H1 (cell line): ENCODE results near the gene SPC24. TPM values are rescaled to one million over a fixed set of nuclear protein-coding genes. Genes with fewer than 3 reads are reported as not detected.

Experiments
- CTCF ChIA-PET: fragments of 300-600 bp; sonication (Branson Sonifier 250); formaldehyde crosslinking; loops from one replicate; lab custom pipeline; 2021; ENCODE audit not compliant: partially characterized antibody; lab: Charles Lee
- POLR2A ChIA-PET: fragments of 300-600 bp; sonication (Branson Sonifier 250); formaldehyde crosslinking; loops from one replicate; lab custom pipeline; 2021; ENCODE audit warnings: inconsistent platforms; ENCODE audit not compliant: partially characterized antibody; lab: Charles Lee
- DNase-seq, 2 experiments: peaks; one replicate each; pipeline versions ENCODE4 v3.0.0 to v3.0.0-alpha.2; 2010 to 2022; ENCODE audit warnings: low spot score in 2 of 2, low read depth in 1 of 2, mixed read lengths in 1 of 2
- FAIRE-seq: peaks from 2 replicates; lab custom pipeline; 2011; peaks lifted over from hg19 to GRCh38; lab: Jason Lieb, UNC
- H2AFZ ChIP-seq: 2 replicates; pipeline ENCODE4 v1.8.1; 2012; ENCODE audit warnings: low read length, inconsistent platforms
- H2AK5ac ChIP-seq: 2 replicates; pipeline ENCODE4 v1.6.1; 2013; ENCODE audit warnings: low read depth, low read length
- H2BK120ac ChIP-seq: replicated peaks from 2 replicates; pipeline ENCODE3; 2013; ENCODE audit warnings: low read depth, low read length, inconsistent platforms
- H2BK12ac ChIP-seq: 2 replicates; pipeline ENCODE4 v1.6.1; 2013; ENCODE audit warnings: low read depth, low read length
- H2BK15ac ChIP-seq: 2 replicates; pipeline ENCODE4 v1.6.1; 2013; ENCODE audit warnings: low read length
- H2BK20ac ChIP-seq: 2 replicates; pipeline ENCODE4 v1.6.1; 2013; ENCODE audit warnings: low read length
- H2BK5ac ChIP-seq: 2 replicates; pipeline ENCODE4 v1.6.1; 2013; ENCODE audit warnings: low read depth, low read length
- H3K14ac ChIP-seq: 2 replicates; pipeline ENCODE4 v1.6.1; 2013; ENCODE audit warnings: inconsistent platforms; ENCODE audit not compliant: insufficient read length
- H3K18ac ChIP-seq: 2 replicates; pipeline ENCODE4 v1.6.1; 2013; ENCODE audit warnings: low read length; ENCODE audit errors: extremely low read depth
- H3K23ac ChIP-seq: 2 replicates; pipeline ENCODE4 v1.6.1; 2013; ENCODE audit warnings: inconsistent platforms; ENCODE audit not compliant: insufficient read length
- H3K23me2 ChIP-seq: 2 replicates; pipeline ENCODE4 v1.6.1; 2013; ENCODE audit warnings: low read depth, low read length
- H3K27ac ChIP-seq: 2 replicates; pipeline ENCODE4 v1.6.1; 2011; ENCODE audit warnings: low read depth, low read length, inconsistent platforms
- H3K27me3 ChIP-seq, 4 experiments: replicated peaks in 1 of 4; 1 replicate in 1 of 4; 2 replicates in 3 of 4; pipeline versions ENCODE4 v1.6.1 to v1.8.1; 2011 to 2013; ENCODE audit warnings: low read length in 3 of 4, mild to moderate bottlenecking in 3 of 4, inconsistent platforms in 2 of 4, mixed read lengths in 2 of 4, moderate library complexity in 1 of 4; ENCODE audit not compliant: control insufficient read depth in 3 of 4, insufficient read depth in 3 of 4; ENCODE audit errors: extremely low read depth in 1 of 4
- H3K36me3 ChIP-seq, 4 experiments: 2 replicates each; pipeline versions ENCODE4 v1.6.1 to v1.8.1; 2011 to 2013; ENCODE audit warnings: mild to moderate bottlenecking in 4 of 4, low read length in 3 of 4, moderate library complexity in 2 of 4, control low read depth in 1 of 4, inconsistent platforms in 1 of 4; ENCODE audit not compliant: insufficient read depth in 4 of 4, control insufficient read depth in 2 of 4
- H3K4ac ChIP-seq: replicated peaks from 2 replicates; pipeline ENCODE3; 2013; ENCODE audit warnings: low read length, low read depth, mixed read lengths, inconsistent platforms; ENCODE audit not compliant: insufficient read length
- H3K4me1 ChIP-seq, 4 experiments: replicated peaks in 1 of 4; 1 replicate in 1 of 4; 2 replicates in 3 of 4; pipeline versions ENCODE4 v1.6.1 to v1.8.1; 2011 to 2013; ENCODE audit warnings: low read length in 3 of 4, inconsistent platforms in 2 of 4, mixed read lengths in 1 of 4; ENCODE audit not compliant: insufficient read depth in 4 of 4, control insufficient read depth in 3 of 4
- H3K4me2 ChIP-seq, 2 experiments: 2 replicates each; pipeline versions ENCODE4 v1.6.1 to v1.8.1; 2011 to 2013; ENCODE audit warnings: low read depth in 2 of 2, low read length in 2 of 2, control low read depth in 1 of 2, inconsistent platforms in 1 of 2, mild to moderate bottlenecking in 1 of 2; ENCODE audit not compliant: insufficient read depth in 1 of 2
- H3K4me3 ChIP-seq, 4 experiments: fragments of 200-600, 300-600 bp in 1 of 4; sonication (generic), shearing (Covaris generic), sonication (Bioruptor Twin) in 1 of 4; 2 replicates each; pipeline versions ENCODE4 v1.5.1 to v1.8.1; 2011 to 2016; ENCODE audit warnings: low read length in 4 of 4, low read depth in 3 of 4, control low read depth in 2 of 4, inconsistent platforms in 2 of 4, mild to moderate bottlenecking in 2 of 4, mixed read lengths in 1 of 4, moderate library complexity in 1 of 4; ENCODE audit not compliant: insufficient read depth in 2 of 4; ENCODE audit errors: extremely low read depth in 1 of 4
- H3K56ac ChIP-seq: replicated peaks from 2 replicates; pipeline ENCODE3; 2013; ENCODE audit warnings: low read depth, mild to moderate bottlenecking, mixed read lengths, low read length, inconsistent platforms; ENCODE audit not compliant: insufficient read length
- H3K79me1 ChIP-seq: 2 replicates; pipeline ENCODE4 v1.6.1; 2013; ENCODE audit warnings: low read depth, low read length, control low read depth
- H3K79me2 ChIP-seq, 2 experiments: 2 replicates each; pipeline versions ENCODE4 v1.6.1 to v1.8.1; 2012 to 2013; ENCODE audit warnings: low read length in 2 of 2, mild to moderate bottlenecking in 2 of 2, inconsistent platforms in 1 of 2; ENCODE audit not compliant: insufficient read depth in 2 of 2, control insufficient read depth in 1 of 2
- H3K9ac ChIP-seq, 4 experiments: replicated peaks in 1 of 4; 1 replicate in 1 of 4; 2 replicates in 3 of 4; pipeline versions ENCODE4 v1.6.1 to v1.8.1; 2011 to 2013; ENCODE audit warnings: low read depth in 3 of 4, low read length in 3 of 4, control low read depth in 2 of 4, mild to moderate bottlenecking in 2 of 4, moderate library complexity in 2 of 4, inconsistent platforms in 1 of 4; ENCODE audit errors: extremely low read depth in 1 of 4
- H3K9me3 ChIP-seq, 2 experiments: 2 replicates each; pipeline versions ENCODE4 v1.6.1 to v1.8.1; 2012 to 2013; ENCODE audit warnings: mild to moderate bottlenecking in 2 of 2, moderate library complexity in 2 of 2, control low read depth in 1 of 2, inconsistent platforms in 1 of 2, low read depth in 1 of 2, low read length in 1 of 2, mixed read lengths in 1 of 2; ENCODE audit not compliant: insufficient read depth in 2 of 2
- H4K20me1 ChIP-seq, 2 experiments: replicated peaks in 1 of 2; 2 replicates each; pipeline versions ENCODE3 to v1.8.1; 2011 to 2013; ENCODE audit warnings: inconsistent platforms in 2 of 2, low read length in 2 of 2, mild to moderate bottlenecking in 1 of 2; ENCODE audit not compliant: insufficient read depth in 2 of 2, control insufficient read depth in 1 of 2
- H4K5ac ChIP-seq: 2 replicates; pipeline ENCODE4 v1.6.1; 2013; ENCODE audit warnings: low read length, low read depth, mixed read lengths, inconsistent platforms; ENCODE audit not compliant: insufficient read length
- H4K8ac ChIP-seq: 2 replicates; pipeline ENCODE4 v1.8.0; 2013; ENCODE audit warnings: mild to moderate bottlenecking, moderate library complexity, low read length, inconsistent platforms; ENCODE audit not compliant: insufficient read depth; ENCODE audit errors: extremely low read depth
- H4K91ac ChIP-seq: replicated peaks from 2 replicates; pipeline ENCODE3; 2013; ENCODE audit warnings: low read length, mixed read lengths, inconsistent platforms; ENCODE audit not compliant: insufficient read length
- BCL11A ChIP-seq, 2 experiments: IDR thresholded peaks; one replicate each; pipeline ENCODE4 v1.6.1; 2011; ENCODE audit warnings: low read depth in 2 of 2, low read length in 2 of 2, mild to moderate bottlenecking in 2 of 2
- GABPA ChIP-seq: IDR thresholded peaks from 2 replicates; pipeline ENCODE4 v1.6.1; 2011; ENCODE audit warnings: mild to moderate bottlenecking, low read length, moderate library complexity, borderline replicate concordance; ENCODE audit not compliant: insufficient read depth
- JUN ChIP-seq: IDR thresholded peaks from 2 replicates; pipeline ENCODE4 v1.6.1; 2011; ENCODE audit warnings: low read depth, mild to moderate bottlenecking, improper control_type of control experiment, low read length
- KDM1A ChIP-seq: fragments of 200-600, 300-600 bp; sonication (generic); IDR thresholded peaks from 2 replicates; pipeline ENCODE4 v1.7.1; 2016; ENCODE audit warnings: mild to moderate bottlenecking, low read length, borderline replicate concordance
- NANOG ChIP-seq: IDR thresholded peaks from 2 replicates; pipeline ENCODE4 v1.6.1; 2011; ENCODE audit warnings: low read length, low read depth, mild to moderate bottlenecking, inconsistent platforms; ENCODE audit not compliant: insufficient read depth, poor library complexity, severe bottlenecking
- POLR2A ChIP-seq, 2 experiments: IDR thresholded peaks; 1 replicate in 1 of 2; 2 replicates in 1 of 2; pipeline ENCODE4 v1.6.1; 2011; ENCODE audit warnings: low read depth in 2 of 2, low read length in 2 of 2, mild to moderate bottlenecking in 2 of 2; ENCODE audit errors: control extremely low read depth in 1 of 2
- SIX5 ChIP-seq: IDR thresholded peaks from 2 replicates; pipeline ENCODE4 v1.6.1; 2011; ENCODE audit warnings: mild to moderate bottlenecking, low read depth, low read length
- SP1 ChIP-seq: IDR thresholded peaks from 2 replicates; pipeline ENCODE4 v1.6.1; 2011; ENCODE audit warnings: low read depth, low read length
- TAF7 ChIP-seq: optimal IDR thresholded peaks from 2 replicates; pipeline ENCODE3; 2011; ENCODE audit warnings: low read depth, mild to moderate bottlenecking, inconsistent platforms, low read length, moderate library complexity, borderline replicate concordance
- TEAD4 ChIP-seq: IDR thresholded peaks from 2 replicates; pipeline ENCODE4 v1.6.1; 2012; ENCODE audit warnings: low read depth, low read length, inconsistent platforms, mixed read lengths
- YY1 ChIP-seq: IDR thresholded peaks from 2 replicates; pipeline ENCODE4 v1.6.1; 2011; ENCODE audit warnings: low read depth, mild to moderate bottlenecking, low read length
- WGBS, 2 experiments: shearing (Covaris generic) in 1 of 2; methylation state at CpG; one replicate each; pipeline versions ENCODE4 v1.1.6 to v1.1.7; 2013 to 2015; ENCODE audit warnings: low lambda C conversion rate in 2 of 2, mixed read lengths in 2 of 2, inconsistent platforms in 1 of 2, low coverage in 1 of 2, missing lambda C conversion rate in 1 of 2; ENCODE audit not compliant: insufficient replicate concordance in 2 of 2, insufficient coverage in 1 of 2, insufficient read length in 1 of 2; ENCODE audit errors: extremely low coverage in 1 of 2, missing lambda C conversion rate in 1 of 2; 5-methylcytosine and 5-hydroxymethylcytosine counted together
- polyA plus RNA-seq, 7 experiments: library from polyadenylated mRNA; depleted of rRNA in 3 of 7; stranded (reverse) in 5 of 7; unstranded in 2 of 7; fragments of >200 nt in 5 of 7; fragments of 200-250 nt in 2 of 7; gene quantifications; 1 replicate in 5 of 7; 2 replicates in 1 of 7; 4 replicates in 1 of 7; pipeline versions ENCODE4 v1.2.1 to v1.2.3, GENCODE V29; 2011 to 2013; ENCODE audit warnings: missing spikeins in 2 of 7, mixed read lengths in 2 of 7
- total RNA-seq: library from RNA; stranded (reverse); fragmentation: NEBNext Ultra II Directional; extraction: Animal tissue kit (Norgen Biotek cat#: 25700); gene quantifications from 2 replicates; pipeline ENCODE4 v1.2.1, GENCODE V29; 2021

Gene SPC24
- total and polyA plus RNA-seq, 2 of the 8 experiments (the other 6 are each of a cell fraction or from before 2014, with no cell fraction given), result 17.7 to 42.4 TPM

DNA sequence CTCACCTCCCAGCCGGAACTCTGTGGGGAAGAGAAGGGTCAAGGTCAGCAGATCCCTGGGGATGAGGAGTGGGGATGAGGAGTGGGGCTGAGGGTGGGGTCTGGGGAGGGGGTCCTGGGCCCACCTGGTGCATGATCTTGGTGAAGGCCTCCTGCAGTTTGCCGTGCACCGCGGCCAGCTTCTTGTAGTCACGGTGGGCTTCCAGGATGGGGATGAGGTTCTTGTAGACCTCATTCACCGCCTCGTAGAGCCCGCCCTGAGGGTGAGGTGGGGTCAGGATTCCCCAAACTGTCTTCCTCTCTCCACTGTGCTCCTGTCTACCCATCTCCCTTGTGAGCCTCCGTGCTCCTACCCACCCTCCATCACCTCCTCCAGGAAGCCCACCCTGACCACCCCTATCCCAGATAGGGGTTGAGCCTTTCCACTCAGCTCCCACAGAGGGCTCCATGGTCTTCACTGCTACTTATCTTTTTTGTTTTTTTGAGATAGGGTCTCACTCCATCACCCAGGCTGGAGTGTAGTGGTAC is 48.6 kb upstream of the SPC24 start:
- Histone ChIP-seq H3K23me2 (no peaks in the 10 kb centered on the region), H4K5ac (no peak overlapping the region), H3K4me1 (no peaks in the 10 kb centered on the region; a peak in 2 of 7 replicates), H2BK120ac (no peak overlapping the region), H3K79me1 (no peaks in the 10 kb centered on the region), H3K4me3 (no peak overlapping the region), H3K27ac (no peak overlapping the region), H4K20me1 (peaks cover 0 to 3% of the 10 kb centered on the region in 2 experiments), H3K9me3 (no peaks in the 10 kb centered on the region), H2BK20ac (no peak overlapping the region), H2AK5ac (no peak overlapping the region), H2BK5ac (no peak overlapping the region), H3K36me3 (peaks cover 0 to 6% (median 3%) of the 10 kb centered on the region in 4 experiments; a peak in 3 of 8 replicates), H4K91ac (peak overlapping the region; percentile 74), H2BK15ac (no peak overlapping the region), H3K79me2 (no peaks in the 10 kb centered on the region), H3K23ac (no peak overlapping the region), H3K4me2 (no peak overlapping the region), H3K14ac (no peak overlapping the region), H4K8ac (no peak overlapping the region), H3K9ac (no peak overlapping the region), H2BK12ac (0 out of 2 replicates have a peak overlapping the region, but pooled peaks have one; percentile 23), H3K18ac (no peak overlapping the region), H3K56ac (no peak overlapping the region), H3K4ac (no peak overlapping the region), H2AFZ (no peak overlapping the region), H3K27me3 (no peaks in the 10 kb centered on the region)
- DNase-seq (no peak), FAIRE-seq (no peak)
- 82% methylated on average over 9 of the region's 9 CpGs; no CpG with 5 or more reads in 1 of the 2 experiments for WGBS, 2 experiments
- ChIA-PET POLR2A (interaction anchor here (0.6 to 1.4 kb wide), 2 partner anchors 48 to 103 kb away, joined by 3 read pairs; partner anchors contain the start of gene SPC24), CTCF (interaction anchor here (0.6 to 2.8 kb wide), 14 partner anchors 11 to 195 kb away, joined by 3 to 18 read pairs (median 4); no protein-coding TSS in a partner anchor)
- TF ChIP-seq TEAD4 (no peak), BCL11A (IDR thresholded peaks at IDR 0.05; ENCODE audit: low read depth in 2 of 2, low read length in 2 of 2) (no peak), SIX5 (no peak), POLR2A (IDR thresholded peaks at IDR 0.05; ENCODE audit: control extremely low read depth in 1 of 2, low read depth in 2 of 2, low read length in 2 of 2) (no peak), KDM1A (no peak), SP1 (no peak), GABPA (no peak), NANOG (no peak), TAF7 (no peak), JUN (no peak), YY1 (no peak)
